ENCODE measurements around the gene WDR5.

The WDR5 gene

DNA sequence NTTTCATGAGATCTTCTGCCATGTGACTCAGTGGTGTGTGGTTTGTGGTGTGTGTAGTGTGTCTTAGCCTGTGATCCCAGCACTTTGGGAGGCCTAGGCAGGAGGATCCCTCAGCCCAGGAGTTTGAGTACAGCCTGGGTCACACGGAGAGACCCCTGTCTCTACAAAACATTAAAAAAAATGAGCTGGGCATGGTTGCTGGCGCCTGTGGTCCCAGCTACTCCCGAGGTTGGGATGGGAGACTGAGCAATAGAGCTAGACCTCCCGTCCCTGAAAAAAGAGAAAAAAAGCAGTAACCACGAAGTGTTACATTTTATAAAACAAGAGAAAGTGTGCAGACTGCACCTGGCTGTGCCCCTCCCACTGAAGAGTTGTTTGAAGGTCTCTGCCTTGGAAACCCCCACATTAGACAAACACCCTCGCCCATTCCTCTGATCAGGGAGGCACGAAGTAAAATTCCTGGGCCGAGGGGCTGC is 49.7 kb downstream of the WDR5 start:
- no peak for DNase-seq

DNA sequence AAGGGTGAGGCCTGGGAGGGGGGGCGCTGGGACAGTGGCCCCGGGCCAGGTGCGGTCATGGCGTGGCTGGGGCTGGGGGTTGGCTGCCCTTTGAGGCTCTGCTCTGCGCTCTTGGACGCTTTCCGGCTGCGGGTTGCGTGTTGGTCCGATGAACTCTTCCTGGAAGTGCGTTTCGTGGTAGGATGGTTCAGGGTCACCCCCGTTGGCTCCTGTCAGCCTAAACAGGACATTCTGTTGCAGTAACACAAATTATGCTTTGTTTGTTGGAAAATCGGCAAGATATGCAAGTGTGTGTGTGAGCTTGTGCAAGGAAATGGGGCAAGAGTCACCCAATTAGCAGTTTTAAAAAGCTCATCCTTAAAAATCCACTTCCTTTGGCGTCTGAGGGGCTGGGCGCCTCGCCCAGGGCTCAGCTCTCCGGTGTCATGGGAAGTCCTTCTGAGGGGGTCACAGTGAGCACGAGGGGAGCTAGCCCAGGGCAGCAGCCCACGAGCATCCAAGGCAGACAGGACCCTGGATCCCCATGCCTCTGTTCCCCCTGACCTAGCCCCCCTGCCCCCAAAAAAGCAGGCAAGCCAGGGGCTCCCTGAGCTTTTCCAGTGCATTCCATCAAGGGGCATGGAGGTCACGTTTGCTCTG is 50.7 kb downstream of the WDR5 start:
- no peak for DNase-seq

DNA sequence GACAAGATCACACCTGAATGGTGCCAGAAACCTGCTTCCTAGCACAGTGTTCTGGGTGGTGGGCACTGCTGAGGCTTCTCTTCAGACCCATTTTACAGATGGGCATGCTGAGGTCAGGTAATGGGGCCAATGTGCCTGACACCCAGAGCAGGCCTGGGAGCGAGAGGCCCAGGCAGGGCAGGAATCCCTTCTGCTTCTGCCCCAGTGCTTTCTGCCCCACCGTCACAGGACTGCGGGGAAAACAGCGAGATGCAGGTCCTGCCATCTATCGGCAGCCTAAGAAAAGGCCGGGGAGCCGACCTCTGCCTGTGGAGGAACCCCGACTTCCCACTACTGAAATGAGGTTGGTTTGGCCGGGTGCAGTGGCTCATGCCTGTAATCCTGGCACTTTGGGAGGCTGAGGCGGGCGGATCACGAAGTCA is 51.2 kb downstream of the WDR5 start:
- DNase-seq: no peak

DNA sequence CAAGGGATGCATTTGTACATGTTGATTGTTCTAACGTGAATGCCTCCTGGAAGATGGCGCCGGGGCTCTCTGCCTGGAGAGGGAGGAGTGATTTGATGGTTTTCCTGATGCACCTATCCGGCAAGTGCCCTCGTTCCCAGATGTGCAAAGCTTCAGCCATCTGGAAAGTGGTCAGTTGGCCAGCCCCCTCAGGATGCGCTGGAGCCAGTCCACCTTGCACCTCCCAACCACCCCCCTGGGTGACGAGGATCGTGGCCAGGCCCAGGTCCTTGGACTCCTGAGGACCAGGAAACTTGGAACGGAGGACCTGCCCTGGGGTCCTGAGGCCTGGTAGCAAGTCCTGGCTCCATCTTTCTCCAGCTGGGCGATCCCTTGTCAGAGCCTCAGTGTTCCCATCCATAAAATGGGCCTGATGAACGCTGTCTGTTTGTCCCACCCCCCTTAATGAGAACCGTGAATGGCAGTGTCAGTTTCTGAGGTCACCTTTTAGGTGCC is 52.1 kb downstream of the WDR5 start:
- no peak for DNase-seq

DNA sequence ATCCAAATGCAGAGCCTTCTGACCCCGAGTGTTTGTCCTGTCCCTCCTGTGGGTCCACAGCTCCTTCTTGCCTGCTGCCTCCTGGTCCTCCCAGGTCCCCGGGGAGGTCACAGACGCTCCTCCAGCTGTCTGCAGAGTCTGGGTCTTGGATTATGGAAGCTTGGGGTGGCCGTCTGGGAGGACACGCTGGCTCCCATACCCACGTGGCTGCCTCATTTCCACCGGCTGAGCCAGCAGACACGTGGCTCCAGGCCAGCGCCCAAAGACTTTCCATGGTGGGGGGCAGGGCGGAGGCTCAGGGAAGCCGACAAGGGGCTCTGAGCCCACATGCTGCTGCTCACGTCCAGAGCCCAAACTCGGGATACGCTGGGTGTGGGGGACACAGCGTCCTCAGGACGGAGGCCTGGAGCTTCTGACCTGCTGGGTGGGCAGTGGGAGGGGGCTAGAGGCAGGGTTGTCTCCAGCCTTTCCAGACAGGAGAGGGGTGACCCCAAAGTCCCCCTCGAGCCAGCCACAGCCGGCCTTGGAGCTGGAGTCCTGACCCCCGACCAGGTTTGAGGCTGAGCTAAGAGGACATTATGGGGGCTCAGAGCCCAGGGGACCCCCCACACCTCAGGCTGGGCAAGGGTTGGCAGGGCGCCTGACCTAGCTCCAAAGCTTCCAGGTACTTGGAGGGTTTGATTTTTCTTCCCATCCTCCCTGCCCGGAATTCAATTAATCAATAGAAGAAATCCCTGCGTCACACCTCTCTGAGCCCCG is 52.7 kb downstream of the WDR5 start:
- DNase-seq: peak in 2 of 58 donors; percentile 17 to 30

DNA sequence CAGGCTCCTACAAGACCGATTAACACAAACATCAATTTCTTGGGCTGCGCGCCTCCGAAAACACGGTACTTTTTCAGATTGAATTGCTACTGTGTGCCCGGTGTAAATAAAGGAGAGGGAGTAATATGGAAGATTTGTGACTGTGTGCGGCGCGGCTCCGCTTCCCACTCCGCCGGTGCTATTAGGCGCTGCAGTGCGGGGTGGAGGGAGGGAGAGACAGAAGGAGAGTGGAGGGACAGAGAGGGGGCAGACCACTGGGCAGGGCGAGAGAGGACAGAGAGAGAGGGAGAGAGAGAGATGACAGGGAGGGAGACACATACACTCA is 53.2 kb downstream of the WDR5 start:
- peak in 5 of 58 donors; percentile 29 to 67 (median 44) for DNase-seq

DNA sequence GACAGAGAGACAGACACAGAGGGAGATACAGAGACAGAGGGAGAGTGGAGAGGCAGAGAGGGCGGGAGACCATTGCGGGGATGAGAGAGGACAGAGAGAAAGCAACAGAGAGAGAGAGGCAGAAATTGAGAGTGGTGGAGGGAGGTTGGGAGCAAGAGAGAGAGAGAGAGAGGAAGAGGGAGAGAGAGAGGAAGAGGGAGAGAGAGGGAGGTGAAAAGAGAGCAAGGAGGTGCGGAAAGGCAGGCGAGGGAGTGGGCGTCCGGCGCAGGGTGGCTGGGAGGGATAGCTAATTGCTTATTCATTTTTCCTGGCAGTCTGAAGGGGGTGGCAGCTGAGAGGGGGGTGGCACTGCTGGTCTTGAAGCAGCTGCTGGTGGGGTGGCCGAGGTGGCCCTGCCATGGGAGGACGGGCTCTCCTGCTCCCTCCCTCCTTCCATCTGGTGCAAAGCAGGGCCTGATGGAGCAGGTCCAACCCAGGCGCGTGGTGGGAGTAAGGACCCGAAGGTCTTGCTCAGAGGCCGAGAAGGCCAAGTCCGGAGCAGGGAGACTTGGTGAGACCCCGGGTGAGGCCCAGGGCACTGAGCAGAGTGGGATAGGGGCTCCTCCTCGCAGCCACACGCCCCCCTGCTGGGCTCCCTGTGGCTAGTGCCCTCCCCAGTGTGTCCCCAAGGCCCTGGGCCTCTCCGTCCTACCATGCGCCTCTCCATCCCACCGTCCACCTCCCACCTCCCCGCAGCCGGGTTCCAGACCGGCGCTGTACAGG is 53.8 kb downstream of the WDR5 start:
- DNase-seq: peak in 21 of 58 donors; percentile 25 to 72 (median 54)

DNA sequence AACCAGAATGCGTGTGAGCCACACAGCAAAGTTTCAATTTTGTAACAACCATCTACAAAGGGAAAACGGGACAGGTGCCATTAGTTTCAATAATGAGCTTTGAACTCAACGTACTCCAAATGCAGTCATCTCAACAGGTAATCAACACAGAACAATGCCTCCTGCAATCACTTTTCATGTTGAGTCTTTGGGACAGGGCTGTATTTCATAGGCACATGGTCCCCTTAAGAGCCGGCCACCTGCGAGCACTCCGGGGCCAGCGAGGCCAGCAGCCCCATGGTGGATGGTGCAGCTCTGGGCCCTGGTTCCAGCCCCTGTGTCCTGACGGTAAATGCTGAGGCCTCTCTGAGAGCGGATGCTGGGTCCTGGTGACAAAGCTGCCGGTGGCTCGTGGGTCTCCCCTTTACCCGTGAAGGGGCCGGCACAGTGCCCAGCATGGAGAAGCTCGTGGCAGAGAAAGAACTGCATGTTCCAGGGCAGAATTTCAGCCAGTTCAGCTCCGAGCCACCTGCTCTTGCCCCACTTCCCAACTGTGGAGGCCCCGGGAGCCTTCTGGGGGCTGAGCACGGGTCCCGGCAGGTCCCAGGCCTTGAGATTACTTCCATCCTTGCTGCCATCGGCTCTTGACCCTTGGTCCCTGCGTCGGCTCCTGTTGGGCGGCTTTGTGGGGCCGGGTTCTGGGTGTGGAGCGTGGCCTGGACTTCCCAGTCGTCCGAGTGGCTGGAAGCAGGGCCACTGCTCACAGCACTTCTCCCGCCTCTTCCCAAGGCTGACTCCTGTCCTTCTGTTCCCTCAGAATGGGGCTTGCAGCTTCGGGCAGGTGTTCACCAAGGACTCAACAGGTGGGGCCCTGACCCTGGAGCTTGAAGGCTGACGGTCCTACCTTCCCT is 54.6 kb downstream of the WDR5 start:
- no peak for DNase-seq

DNA sequence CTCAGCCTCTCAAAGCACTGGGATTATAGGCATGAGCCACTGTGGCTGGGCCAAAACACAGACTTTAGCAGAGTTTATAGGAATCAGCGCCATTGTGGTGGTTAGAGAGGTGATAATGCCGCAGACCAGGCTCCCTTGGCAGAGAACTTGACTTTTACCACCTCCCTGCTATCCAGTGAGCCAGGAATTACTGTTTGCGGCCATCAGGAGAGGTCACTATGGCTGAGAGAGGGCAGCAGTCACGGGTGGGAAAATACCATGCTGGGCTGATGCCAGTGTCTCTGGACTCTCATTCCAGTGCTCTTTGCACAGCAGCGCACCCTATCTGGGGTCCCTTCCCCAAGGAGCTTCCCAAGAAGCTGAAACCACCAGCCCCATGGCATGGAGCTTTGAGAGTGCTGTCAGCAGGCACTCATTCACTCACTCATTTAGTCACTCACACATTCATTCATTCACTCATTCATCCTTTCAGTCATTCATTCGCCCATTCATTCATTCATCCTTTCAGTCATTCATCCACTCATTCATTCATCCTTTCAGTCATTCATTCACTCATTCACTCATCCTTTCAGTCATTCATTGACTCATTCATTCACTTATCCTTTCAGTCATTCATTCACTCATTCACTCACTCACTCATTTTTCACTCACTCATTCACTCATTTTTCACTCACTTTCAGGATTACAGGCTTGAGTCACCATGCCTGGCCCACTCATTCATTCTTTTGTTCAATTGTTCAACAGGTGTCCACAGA is 55.8 kb downstream of the WDR5 start:
- no peak for DNase-seq

DNA sequence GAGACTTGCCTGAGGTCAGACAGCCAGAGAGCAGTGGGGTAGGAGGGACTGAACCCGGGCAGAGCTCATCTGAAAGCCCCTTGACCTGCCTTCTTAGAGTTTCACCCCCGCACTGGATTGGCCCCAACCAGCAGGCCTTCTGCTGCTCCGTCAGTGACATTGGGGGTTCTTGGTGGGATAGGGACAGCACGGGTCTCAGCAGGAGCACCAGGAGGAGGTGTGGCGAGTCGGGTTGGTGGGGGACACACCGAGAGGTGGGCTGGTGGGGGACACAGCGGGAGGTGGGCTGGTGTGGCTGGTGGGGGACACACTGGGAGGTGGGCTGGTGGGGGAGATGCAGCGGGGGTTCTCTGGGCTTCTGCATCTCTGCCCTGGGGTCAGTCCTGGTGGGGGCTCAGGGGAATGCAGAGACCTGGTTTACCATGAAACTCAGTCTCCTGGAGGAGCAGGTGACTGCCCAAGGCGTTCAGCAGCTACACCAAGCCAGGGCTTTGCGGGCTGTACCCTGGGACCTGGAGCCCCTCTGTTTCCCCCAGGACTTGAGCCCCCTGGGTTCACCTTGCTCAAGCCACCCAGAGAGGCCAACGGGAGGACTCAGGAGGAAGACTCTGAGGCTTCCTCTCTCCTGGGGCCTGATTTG is 56.5 kb downstream of the WDR5 start:
- DNase-seq: no peak

DNA sequence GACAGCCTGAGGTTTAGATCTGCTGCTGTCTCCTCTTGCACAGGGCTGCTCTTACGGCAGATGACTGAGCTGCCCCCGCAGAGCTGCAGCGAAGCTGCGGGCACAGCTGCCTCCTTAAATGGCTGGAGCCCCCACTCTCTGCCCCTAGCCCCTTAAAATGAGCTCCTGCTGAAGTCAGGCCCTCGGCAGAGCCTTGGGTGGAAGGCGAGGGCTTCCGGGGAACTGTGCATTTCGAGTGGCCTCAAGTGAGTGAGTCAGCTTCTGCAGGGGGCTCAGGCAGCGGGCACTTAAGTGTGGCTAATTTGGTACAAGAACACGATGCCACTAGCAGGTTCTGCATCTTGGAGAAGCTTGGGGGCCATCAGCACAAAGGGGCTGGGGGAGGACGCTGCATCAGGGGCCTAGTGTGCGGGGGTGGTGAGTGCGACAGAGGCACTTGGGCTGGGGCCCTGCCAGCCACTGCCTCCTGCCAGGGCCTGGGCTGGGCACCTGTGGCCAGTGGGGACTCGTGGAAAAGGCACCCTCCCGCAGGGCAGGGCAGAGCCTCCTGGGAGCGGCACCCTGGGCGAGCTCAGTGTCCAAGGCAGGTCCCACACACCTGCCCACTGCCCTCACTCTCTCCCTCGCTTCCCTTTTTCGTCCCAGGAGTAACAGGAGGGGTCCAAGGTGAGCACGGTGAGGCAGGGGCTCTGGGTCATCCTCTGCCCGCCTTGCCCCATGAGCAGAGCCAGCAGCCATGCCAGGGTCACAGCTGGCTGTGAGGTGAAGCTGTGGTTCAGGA is 57.3 kb downstream of the WDR5 start:
- DNase-seq: no peak

DNA sequence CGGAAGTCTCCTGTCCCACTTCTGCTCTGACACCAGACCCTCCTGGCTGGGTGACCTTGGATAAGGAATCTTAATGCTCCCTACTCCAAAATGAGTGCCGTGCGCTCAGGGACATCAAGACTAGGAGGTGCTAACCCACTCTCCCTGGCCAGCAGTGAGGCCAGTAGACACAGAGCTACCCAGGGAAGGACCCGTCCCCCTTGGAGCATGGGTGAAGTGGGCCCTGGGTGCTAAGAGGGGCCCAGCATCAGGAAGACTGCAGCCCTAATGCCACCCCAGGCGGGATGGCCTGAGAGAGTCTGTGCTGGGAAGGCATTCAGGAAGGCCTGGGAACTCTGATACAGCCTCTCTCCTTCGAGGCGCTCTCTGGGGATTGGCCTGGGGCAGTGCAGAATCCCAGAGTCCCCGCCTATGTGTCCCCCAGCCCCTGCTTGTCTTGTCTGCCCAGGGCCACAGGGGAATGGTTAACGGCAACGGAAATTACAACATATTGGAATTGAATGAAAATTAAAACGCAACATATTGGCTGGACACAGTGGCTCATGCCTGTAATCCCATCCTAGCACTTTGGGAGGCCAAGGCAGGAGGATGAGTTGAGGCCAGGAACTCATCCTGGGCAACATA is 58.1 kb downstream of the WDR5 start:
- DNase-seq: no peak

DNA sequence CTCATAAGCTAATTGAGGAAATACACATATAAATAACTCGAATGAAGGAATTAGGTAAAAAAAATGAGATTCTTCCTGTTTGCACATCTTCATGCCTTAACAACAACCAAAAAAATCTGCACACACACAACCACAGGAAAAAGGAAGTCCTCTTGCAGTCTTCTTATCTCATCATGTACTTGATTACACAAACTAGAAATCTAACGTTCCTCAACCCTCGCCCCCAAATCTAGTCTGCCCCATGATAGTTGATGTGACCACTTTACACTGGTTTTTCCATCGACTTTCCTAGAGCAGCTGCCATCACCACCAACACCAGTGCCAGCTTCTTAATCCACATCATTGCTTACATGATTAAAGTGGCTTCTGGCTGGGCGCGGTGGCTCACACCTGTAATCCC is 59.7 kb downstream of the WDR5 start:
- DNase-seq: no peak

DNA sequence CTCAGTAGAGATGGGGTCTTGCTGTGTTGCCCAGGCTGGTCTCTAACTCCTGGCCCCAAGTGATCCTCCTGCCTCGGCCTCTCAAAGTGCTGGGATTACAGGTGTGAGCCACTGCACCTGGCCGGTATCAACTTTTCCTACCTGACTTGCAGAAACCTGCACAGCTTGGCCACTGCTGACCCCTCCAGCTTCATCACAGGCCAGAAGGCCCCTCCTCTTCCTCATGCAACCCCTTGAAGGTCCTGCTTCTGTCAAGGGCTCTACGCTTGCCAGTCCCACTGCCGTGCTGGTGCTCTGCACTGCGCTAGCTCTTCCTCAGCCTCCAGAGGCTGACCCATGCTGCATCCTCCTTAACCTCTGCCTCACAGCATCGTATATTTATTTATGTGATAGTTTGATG is 61.0 kb downstream of the WDR5 start:
- DNase-seq: no peak

DNA sequence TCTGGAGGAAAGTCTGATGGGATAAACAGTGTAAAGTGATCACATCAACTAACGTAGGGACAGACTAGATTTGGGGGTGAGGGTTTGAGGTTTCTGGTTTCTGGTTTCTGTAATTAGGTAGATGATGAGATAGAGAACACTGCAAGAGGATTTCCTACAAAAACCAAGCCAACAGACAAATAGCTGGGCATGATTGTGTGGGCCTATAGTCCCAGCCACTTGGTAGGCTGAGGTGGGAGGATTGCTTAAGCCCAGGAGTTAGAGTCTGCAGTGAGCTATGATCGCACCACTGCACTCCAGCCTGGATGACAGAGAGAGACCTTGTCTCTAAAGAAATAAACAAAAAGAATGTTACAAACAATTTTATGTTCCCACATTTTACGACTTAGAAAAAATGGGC is 62.9 kb downstream of the WDR5 start:
- no peak for DNase-seq

DNA sequence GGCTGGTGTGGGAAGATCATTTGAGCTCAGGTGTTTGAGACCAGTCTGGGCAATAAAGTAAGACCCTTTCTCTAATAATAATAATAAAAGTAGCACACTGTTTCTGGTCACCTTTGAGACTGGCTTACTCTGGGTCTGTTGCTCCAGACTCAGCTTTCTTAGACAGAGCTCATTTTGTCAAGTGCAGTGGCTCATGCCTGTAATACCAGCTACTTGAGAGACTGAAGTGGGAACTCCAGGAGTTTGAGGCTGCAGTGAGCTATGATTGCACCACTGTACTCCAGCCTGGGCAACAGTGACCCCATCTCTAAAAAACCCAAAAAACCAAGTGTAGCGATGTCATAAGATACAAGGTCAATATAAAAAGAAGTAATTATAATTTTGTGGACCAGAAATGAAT is 64.8 kb downstream of the WDR5 start:
- DNase-seq: no peak

DNA sequence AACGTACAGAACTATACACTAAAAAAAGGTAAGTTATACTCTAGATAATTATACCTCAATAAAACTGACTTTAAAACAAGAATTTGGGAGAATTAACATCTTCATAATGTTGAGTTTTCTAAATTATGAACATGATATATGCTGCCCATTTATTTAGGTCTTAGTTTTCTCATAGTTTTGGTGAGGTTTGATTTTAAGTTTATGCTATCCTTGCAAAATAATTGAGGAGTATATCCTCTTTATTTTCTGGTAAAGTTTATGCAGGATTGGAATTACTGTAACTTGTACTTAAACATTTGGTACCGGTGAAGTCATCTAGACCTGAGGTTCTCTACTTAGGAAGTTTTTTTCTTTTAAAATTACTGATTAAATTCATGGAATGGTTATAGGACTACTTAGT is 67.3 kb downstream of the WDR5 start:
- no peak for DNase-seq

DNA sequence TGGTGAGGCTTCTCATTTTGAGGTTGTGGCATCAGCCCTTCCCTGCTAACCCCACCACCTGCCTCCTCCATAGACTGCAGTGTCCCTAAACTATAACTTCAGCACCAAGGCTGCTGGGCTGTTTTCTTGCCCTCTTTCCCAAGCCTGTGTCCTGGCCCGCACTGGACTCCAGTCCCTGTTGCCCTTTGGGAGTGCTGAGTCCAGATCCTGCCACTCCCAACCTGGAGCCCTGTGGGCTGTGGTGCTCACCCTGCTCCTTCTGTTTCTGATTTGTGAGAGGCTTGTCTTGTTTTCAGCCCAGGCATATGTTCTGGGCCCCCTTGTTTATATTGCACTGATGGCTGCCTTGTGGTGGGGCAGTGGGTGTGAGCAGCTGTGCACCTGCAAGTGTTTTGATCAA is 68.2 kb downstream of the WDR5 start:
- DNase-seq: no peak

Measured in anterior cingulate cortex (tissue), 58 donors.